GM10266 (cell line): Measurements from ENCODE around the gene DIRAS1.

Experiments
- DNase-seq: peaks from one replicate; pipeline ENCODE4 v3.0.0; 2012; ENCODE audit errors: extremely low spot score
- CTCF ChIP-seq: IDR thresholded peaks from 2 replicates; pipeline ENCODE4 v1.5.1; 2012; ENCODE audit warnings: mild to moderate bottlenecking, low read depth; ENCODE audit not compliant: control insufficient read depth, insufficient read depth; ENCODE audit errors: missing control alignments

DIRAS1 gene

DNA sequence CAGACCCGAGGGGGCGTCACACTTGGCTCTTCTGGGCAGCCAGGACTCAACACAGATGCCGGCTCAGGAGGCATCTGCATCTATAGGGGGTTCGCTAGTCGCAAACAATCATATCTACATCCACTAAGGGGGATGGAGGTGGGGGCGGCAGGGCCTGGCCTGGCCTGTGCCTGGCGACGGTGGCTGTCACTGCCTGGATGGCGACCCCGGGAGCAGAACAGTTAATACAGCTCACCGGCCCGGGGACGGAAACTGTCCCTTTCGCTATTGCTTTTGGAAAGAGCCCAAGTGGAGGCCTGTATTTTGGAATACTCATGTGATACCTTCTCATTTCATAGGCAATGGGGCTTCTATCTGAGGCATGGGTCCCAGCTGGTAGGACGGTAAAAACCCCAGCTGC is 44.2 kb upstream of the DIRAS1 start:
- TF ChIP-seq CTCF: no peak
- DNase-seq: no peak

DNA sequence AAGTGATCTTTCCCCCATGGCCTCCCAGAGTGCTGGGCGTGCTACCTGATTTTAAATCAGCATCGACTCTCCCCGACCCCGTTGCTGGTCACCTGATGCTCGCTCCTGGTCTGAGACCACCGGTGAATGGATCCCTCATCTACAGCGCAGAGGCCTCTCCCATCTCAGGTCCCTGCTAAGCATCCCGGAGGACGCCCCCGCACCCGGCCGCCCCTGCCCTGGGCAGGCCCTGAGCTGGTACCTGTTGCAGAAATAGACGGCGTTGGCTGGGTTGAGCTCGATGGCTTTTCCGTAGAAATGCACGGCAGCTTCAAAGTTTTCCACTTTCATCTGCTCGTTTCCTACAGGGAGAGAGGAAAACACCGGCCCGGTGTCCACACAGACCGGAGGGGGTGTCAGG is 43.8 kb upstream of the DIRAS1 start:
- TF ChIP-seq CTCF: no peak
- no peak for DNase-seq

DNA sequence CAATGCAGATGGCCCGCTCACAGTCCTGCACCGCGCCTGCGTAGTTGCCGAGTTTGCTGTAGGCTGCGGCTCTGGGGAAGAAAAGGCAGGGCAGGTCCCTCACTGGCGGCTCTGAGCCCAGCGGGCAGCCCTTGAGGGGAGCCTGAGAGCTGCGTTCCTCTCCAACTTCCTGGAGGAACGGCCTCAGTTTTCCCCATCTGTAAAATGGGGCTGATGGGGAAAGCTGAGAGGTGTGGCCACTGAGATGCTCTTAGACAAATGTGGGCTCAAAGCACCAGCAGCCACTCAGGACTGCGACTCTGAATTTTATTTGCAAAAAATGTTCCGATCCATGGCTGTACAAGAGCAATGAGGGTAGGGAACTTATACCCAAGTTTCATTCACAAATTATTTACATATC is 42.5 kb upstream of the DIRAS1 start:
- no peak for TF ChIP-seq CTCF
- DNase-seq: no peak

DNA sequence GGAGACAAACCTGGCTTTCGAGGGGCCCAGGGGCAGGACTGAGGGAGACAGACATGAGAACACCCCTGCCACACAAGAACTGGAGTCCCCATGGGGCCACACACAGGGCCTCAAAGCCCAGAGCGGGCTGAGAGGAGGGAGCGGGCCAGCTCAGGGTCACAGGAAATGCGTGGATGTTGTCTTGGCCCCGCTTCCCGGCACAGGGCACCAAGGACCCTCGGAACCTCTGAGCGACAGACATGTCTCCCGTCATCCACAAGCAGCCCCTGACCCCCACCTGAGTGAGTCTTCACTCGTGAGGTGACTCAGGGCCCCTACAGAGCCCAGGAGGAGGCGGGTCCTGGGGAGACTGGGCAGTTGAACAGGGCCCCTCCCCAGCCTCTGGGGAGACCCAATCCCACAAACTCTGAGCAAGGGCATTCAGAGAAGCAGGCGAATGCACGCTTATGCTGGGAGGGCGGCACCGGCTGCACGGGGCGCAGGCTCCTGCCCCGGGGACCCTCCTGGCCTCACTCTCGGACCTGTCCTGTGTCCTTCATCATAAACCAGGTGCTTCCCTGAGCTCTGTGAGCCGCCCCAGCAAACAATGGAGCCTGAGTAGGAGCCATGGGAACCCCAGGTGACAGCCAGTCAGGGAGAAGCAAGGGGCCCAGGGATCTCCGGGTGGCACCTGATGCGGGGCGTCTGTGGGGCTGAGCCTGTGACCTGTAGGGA is 41.8 kb upstream of the DIRAS1 start:
- DNase-seq: no peak
- TF ChIP-seq CTCF: no peak

DNA sequence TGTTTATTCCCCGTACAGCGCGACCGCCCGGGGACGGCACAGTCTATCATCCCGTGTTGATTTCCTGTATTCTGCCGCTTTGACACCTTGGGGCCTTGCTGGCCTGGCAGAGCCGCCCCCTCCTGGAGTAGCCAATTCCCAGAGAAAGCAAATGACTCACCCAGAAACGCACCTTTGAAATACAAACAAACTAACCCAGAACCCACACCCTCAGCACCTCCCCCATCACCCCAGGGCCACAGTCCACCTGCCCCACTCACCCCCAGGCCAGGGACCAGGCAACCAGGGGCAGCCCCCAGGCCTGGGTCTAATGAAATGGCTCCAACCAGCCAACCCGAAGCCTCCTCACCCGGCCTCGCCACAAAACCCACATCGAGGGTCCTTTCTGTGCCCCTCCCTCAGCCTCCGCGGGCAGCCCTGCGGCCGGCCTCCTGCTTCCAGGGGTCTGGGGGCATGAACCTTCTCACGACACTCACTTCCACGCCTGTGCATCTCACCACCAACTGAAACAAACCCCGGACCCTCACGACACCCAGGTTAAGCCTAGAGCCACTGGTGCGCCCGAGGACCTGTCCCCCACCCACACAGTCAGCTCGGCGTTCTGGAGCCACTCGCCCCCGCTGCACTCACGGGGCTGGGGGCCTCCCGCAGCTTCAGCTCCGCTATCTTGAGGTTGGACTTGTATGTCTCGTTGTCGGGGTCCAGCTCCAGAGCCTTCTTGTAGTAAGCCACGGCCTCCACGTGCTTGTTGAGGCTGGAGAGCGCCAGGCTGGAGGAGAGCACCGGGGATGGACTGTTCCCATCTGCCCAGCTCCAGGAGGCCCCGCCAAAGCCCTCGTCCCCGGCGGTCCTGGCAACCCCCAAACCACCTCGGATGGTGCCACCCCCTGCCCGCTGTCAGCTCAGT is 41.0 kb upstream of the DIRAS1 start:
- TF ChIP-seq CTCF: no peak
- no peak for DNase-seq

DNA sequence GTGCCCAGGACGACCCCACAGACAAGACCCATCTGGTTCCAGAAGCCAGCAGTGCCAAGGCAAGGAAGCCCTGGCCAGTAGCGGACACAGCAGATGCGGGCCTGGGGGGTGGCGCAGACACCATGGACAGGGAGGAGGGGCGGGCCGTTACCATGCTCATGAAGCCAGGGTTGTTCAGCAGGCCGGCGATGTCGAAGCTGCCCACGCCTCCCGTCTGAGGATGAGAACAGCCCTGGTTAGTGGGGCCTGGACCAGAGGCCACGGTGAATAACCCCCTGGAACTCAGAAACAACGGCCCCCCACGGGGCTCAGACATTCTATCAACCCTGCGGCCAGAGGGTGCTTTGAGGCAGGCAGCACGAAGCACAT is 40.1 kb upstream of the DIRAS1 start:
- TF ChIP-seq CTCF: no peak
- no peak for DNase-seq

DNA sequence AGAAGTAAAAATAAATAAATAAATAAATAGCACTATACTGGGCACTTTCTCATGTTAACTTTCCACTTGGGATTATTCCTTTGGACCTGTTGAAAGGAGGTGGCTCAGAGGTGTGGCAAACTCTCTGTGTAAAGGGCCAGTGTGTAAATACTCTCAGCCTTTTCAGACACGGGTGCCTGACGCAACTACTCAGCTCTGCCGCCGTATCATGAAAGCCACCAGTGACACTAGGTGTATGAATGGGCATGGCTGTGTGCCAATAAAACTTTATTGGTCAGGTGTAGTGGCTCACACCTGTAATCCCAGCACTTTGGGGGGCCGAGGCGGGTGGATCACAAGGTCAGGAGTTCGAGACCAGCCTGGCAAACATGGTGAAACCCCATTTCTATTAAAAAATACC is 38.8 kb upstream of the DIRAS1 start:
- DNase-seq: no peak
- TF ChIP-seq CTCF: no peak
